GM18505 (cell line): Measurements from ENCODE around the gene MRPL21.

Source experiments
- ATAC-seq: cut with Tn5 transposase; IDR thresholded peaks from one replicate; pipeline ENCODE4 v1.9.1; 2021; ENCODE audit not compliant: unreplicated experiment
- POLR2A ChIP-seq: IDR thresholded peaks from 4 replicates; pipeline ENCODE4 v1.6.1; 2011; ENCODE audit warnings: borderline replicate concordance; ENCODE audit not compliant: insufficient read depth, insufficient read length; ENCODE audit errors: extremely low read depth

MRPL21 gene

GRCh38 chr11:68855205-68855981, 48.2 kb downstream of the MRPL21 start:
- no peak for TF ChIP-seq POLR2A
- ATAC-seq, result no peak

- ATAC-seq, result no peak
- no peak for TF ChIP-seq POLR2A
Observed at GRCh38 chr11:68854273-68854958, 49.2 kb downstream of the MRPL21 start.

- no peak for ATAC-seq
Observed at GRCh38 chr11:68852628-68853027, 51.0 kb downstream of the MRPL21 start.

GRCh38 chr11:68848429-68848828, 55.2 kb downstream of the MRPL21 start:
- ATAC-seq, result no peak
- TF ChIP-seq POLR2A, result no peak

More at GRCh38 chr11:68852628-68853027, 51.0 kb downstream of the MRPL21 start:
- TF ChIP-seq POLR2A, result no peak

- ATAC-seq, result no peak
- TF ChIP-seq POLR2A, result no peak
Observed at GRCh38 chr11:68847395-68847794, 56.2 kb downstream of the MRPL21 start.

GRCh38 chr11:68845351-68846002, 58.2 kb downstream of the MRPL21 start:
- no peak for TF ChIP-seq POLR2A
- no peak for ATAC-seq

- TF ChIP-seq POLR2A, result no peak
- no peak for ATAC-seq
Observed at GRCh38 chr11:68844801-68845200, 58.8 kb downstream of the MRPL21 start.

GRCh38 chr11:68844376-68844775, 59.3 kb downstream of the MRPL21 start:
- ATAC-seq, result no peak

GRCh38 chr11:68843703-68844312, 59.8 kb downstream of the MRPL21 start:
- ATAC-seq, result no peak
- TF ChIP-seq POLR2A, result no peak

More at GRCh38 chr11:68844376-68844775, 59.3 kb downstream of the MRPL21 start:
- TF ChIP-seq POLR2A, result no peak

GRCh38 chr11:68843052-68843561, 60.5 kb downstream of the MRPL21 start:
- TF ChIP-seq POLR2A, result no peak
- ATAC-seq, result no peak

- ATAC-seq, result no peak
- no peak for TF ChIP-seq POLR2A
Observed at GRCh38 chr11:68842427-68843051, 61.1 kb downstream of the MRPL21 start.

- ATAC-seq, result no peak
- no peak for TF ChIP-seq POLR2A
Observed at GRCh38 chr11:68841718-68842426, 61.8 kb downstream of the MRPL21 start, which contains the start of gene CPT1A. Gene CPT1A, minus strand, starts transcription at chr11:68841916. Its CDS starts 26,442 bp downstream, at chr11:68815474.
